ENCODE data around the gene MPPED2. TPM values are rescaled to one million over a fixed set of nuclear protein-coding genes. Genes with fewer than 3 reads are reported as not detected.

MPPED2 gene
- total RNA-seq, 1 experiment from 2014 or later: 4.7 TPM

- Mint-ChIP-seq H3K27ac (peak overlapping the region in 1 of 3 experiments; percentile 28; a peak in 1 of 7 replicates), H3K4me1 (peaks cover 43 to 47% of the 10 kb centered on the region in 2 experiments), H3K4me3 (no peak overlapping the region), H3K27me3 (ENCODE audit: low read depth) (peaks cover 2% of the 10 kb centered on the region), H3K9me3 (peaks cover 13 to 14% of the 10 kb centered on the region in 2 experiments), H3K36me3 (ENCODE audit: insufficient read depth in 1 of 3, low read depth in 3 of 3) (peaks cover 14 to 17% (median 14%) of the 10 kb centered on the region in 3 experiments)
- Histone ChIP-seq H3K27ac (ENCODE audit: insufficient read length, low read depth, low read length) (no peak overlapping the region), H2BK12ac (ENCODE audit: insufficient read length, low read depth, low read length) (no peak overlapping the region), H3K4ac (ENCODE audit: low read depth, low read length) (no peak overlapping the region), H3K79me1 (ENCODE audit: insufficient read depth, low read depth, low read length, poor library complexity, severe bottlenecking) (no peaks in the 10 kb centered on the region), H2AK5ac (ENCODE audit: insufficient read length, low read length) (no peak overlapping the region), H3K79me2 (ENCODE audit: insufficient read depth, low read length) (no peaks in the 10 kb centered on the region), H2AFZ (ENCODE audit: low read length) (no peak overlapping the region), H2BK15ac (ENCODE audit: low read depth, low read length) (no peak overlapping the region), H2BK5ac (ENCODE audit: insufficient read length, low read length) (no peak overlapping the region), H3T11ph (ENCODE audit: low read length) (no peak overlapping the region), H3K14ac (ENCODE audit: insufficient read depth, low read length) (no peak overlapping the region), H2BK20ac (ENCODE audit: low read depth, low read length, poor library complexity, severe bottlenecking) (no peak overlapping the region), H3K9ac (ENCODE audit: extremely low read depth, insufficient read length, low read length) (no peak overlapping the region), H4K20me1 (ENCODE audit: control insufficient read depth, insufficient read depth, insufficient read length) (no peaks in the 10 kb centered on the region), H3K23me2 (ENCODE audit: insufficient read length, low read depth, low read length, poor library complexity, severe bottlenecking) (no peaks in the 10 kb centered on the region), H2BK120ac (ENCODE audit: low read depth, low read length, poor library complexity, severe bottlenecking) (no peak overlapping the region), H3K27me3 (ENCODE audit: insufficient read depth, low read length) (no peaks in the 10 kb centered on the region), H4K91ac (ENCODE audit: insufficient read length, low read depth, low read length) (no peak overlapping the region), H3K9me3 (ENCODE audit: control insufficient read depth, low read depth, low read length) (no peaks in the 10 kb centered on the region), H3K4me2 (ENCODE audit: insufficient read depth, insufficient read length, low read length) (no peak overlapping the region), H4K8ac (replicated peaks; ENCODE audit: insufficient read length, low read depth, low read length) (no peak overlapping the region), H3K56ac (ENCODE audit: insufficient read length, low read depth, low read length) (no peak overlapping the region), H4K5ac (ENCODE audit: insufficient read length, low read depth, low read length) (no peak overlapping the region), H3K18ac (ENCODE audit: insufficient read length, low read depth, low read length) (no peak overlapping the region), H3K4me1 (ENCODE audit: insufficient read depth, low read length) (peaks cover 16% of the 10 kb centered on the region), H3K23ac (ENCODE audit: insufficient read length, low read depth, low read length) (no peak overlapping the region)
- no CpG with 5 or more reads among the region's 1 CpG for WGBS (ENCODE audit: extremely low coverage, insufficient read length, low lambda C conversion rate)
- DNase-seq: no peak
- no peak for TF ChIP-seq CTCF (conservative IDR thresholded peaks at IDR 0.05)
These were observed 18.5 kb downstream of the MPPED2 start for GRCh38 chr11:30567644-30568043.

All from H9 (cell line).